Measurements from ENCODE around the gene MRPL33.

GRCh38 chr2:27823135-27823534 lies 51.6 kb downstream of the MRPL33 start:
- TF ChIP-seq, protein P1, sequence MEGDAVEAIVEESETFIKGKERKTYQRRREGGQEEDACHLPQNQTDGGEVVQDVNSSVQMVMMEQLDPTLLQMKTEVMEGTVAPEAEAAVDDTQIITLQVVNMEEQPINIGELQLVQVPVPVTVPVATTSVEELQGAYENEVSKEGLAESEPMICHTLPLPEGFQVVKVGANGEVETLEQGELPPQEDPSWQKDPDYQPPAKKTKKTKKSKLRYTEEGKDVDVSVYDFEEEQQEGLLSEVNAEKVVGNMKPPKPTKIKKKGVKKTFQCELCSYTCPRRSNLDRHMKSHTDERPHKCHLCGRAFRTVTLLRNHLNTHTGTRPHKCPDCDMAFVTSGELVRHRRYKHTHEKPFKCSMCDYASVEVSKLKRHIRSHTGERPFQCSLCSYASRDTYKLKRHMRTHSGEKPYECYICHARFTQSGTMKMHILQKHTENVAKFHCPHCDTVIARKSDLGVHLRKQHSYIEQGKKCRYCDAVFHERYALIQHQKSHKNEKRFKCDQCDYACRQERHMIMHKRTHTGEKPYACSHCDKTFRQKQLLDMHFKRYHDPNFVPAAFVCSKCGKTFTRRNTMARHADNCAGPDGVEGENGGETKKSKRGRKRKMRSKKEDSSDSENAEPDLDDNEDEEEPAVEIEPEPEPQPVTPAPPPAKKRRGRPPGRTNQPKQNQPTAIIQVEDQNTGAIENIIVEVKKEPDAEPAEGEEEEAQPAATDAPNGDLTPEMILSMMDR (conservative IDR thresholded peaks at IDR 0.05; ENCODE audit: low read depth in 2 of 2) = no peak
- no peak for TF ChIP-seq EZH2phosphoT487 (IDR thresholded peaks at IDR 0.05; ENCODE audit: unreplicated experiment)
- no peak for TF ChIP-seq POLR2AphosphoS5 (IDR thresholded peaks at IDR 0.05; ENCODE audit: low read depth)
- TF ChIP-seq, protein P2, sequence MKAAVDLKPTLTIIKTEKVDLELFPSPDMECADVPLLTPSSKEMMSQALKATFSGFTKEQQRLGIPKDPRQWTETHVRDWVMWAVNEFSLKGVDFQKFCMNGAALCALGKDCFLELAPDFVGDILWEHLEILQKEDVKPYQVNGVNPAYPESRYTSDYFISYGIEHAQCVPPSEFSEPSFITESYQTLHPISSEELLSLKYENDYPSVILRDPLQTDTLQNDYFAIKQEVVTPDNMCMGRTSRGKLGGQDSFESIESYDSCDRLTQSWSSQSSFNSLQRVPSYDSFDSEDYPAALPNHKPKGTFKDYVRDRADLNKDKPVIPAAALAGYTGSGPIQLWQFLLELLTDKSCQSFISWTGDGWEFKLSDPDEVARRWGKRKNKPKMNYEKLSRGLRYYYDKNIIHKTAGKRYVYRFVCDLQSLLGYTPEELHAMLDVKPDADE (IDR thresholded peaks at IDR 0.05) = no peak
- no peak for TF ChIP-seq STAT1 (IDR thresholded peaks at IDR 0.05; ENCODE audit: unreplicated experiment)
- TF ChIP-seq JUNB (IDR thresholded peaks at IDR 0.05; ENCODE audit: unreplicated experiment) = no peak
- no peak for TF ChIP-seq EZH2 (IDR thresholded peaks at IDR 0.05; ENCODE audit: low read depth, unreplicated experiment)
- no peak for TF ChIP-seq CREB1 (CRISPR knock-in tag; IDR thresholded peaks at IDR 0.05; ENCODE audit: low read depth)
- no peak for TF ChIP-seq REST (IDR thresholded peaks at IDR 0.05; ENCODE audit: unreplicated experiment)
- TF ChIP-seq, protein P3, sequence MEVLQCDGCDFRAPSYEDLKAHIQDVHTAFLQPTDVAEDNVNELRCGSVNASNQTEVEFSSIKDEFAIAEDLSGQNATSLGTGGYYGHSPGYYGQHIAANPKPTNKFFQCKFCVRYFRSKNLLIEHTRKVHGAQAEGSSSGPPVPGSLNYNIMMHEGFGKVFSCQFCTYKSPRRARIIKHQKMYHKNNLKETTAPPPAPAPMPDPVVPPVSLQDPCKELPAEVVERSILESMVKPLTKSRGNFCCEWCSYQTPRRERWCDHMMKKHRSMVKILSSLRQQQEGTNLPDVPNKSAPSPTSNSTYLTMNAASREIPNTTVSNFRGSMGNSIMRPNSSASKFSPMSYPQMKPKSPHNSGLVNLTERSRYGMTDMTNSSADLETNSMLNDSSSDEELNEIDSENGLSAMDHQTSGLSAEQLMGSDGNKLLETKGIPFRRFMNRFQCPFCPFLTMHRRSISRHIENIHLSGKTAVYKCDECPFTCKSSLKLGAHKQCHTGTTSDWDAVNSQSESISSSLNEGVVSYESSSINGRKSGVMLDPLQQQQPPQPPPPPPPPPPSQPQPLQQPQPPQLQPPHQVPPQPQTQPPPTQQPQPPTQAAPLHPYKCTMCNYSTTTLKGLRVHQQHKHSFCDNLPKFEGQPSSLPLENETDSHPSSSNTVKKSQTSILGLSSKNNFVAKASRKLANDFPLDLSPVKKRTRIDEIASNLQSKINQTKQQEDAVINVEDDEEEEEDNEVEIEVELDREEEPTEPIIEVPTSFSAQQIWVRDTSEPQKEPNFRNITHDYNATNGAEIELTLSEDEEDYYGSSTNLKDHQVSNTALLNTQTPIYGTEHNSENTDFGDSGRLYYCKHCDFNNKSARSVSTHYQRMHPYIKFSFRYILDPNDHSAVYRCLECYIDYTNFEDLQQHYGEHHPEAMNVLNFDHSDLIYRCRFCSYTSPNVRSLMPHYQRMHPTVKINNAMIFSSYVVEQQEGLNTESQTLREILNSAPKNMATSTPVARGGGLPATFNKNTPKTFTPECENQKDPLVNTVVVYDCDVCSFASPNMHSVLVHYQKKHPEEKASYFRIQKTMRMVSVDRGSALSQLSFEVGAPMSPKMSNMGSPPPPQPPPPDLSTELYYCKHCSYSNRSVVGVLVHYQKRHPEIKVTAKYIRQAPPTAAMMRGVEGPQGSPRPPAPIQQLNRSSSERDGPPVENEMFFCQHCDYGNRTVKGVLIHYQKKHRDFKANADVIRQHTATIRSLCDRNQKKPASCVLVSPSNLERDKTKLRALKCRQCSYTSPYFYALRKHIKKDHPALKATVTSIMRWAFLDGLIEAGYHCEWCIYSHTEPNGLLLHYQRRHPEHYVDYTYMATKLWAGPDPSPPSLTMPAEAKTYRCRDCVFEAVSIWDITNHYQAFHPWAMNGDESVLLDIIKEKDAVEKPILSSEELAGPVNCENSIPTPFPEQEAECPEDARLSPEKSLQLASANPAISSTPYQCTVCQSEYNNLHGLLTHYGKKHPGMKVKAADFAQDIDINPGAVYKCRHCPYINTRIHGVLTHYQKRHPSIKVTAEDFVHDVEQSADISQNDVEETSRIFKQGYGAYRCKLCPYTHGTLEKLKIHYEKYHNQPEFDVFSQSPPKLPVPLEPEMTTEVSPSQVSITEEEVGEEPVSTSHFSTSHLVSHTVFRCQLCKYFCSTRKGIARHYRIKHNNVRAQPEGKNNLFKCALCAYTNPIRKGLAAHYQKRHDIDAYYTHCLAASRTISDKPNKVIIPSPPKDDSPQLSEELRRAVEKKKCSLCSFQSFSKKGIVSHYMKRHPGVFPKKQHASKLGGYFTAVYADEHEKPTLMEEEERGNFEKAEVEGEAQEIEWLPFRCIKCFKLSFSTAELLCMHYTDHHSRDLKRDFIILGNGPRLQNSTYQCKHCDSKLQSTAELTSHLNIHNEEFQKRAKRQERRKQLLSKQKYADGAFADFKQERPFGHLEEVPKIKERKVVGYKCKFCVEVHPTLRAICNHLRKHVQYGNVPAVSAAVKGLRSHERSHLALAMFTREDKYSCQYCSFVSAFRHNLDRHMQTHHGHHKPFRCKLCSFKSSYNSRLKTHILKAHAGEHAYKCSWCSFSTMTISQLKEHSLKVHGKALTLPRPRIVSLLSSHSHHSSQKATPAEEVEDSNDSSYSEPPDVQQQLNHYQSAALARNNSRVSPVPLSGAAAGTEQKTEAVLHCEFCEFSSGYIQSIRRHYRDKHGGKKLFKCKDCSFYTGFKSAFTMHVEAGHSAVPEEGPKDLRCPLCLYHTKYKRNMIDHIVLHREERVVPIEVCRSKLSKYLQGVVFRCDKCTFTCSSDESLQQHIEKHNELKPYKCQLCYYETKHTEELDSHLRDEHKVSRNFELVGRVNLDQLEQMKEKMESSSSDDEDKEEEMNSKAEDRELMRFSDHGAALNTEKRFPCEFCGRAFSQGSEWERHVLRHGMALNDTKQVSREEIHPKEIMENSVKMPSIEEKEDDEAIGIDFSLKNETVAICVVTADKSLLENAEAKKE (CRISPR knock-in tag; IDR thresholded peaks at IDR 0.05) = no peak
- no peak for TF ChIP-seq ZNF331 (CRISPR knock-in tag; IDR thresholded peaks at IDR 0.05; ENCODE audit: low read depth)
- no peak for TF ChIP-seq ZNF114 (CRISPR knock-in tag; IDR thresholded peaks at IDR 0.05)
